Measurements from ENCODE around the gene SLC47A2.
"Not testable (repeated sequence)": the region's sequence is repeated elsewhere in the genome, so short reads cannot be mapped to it uniquely, and the experiment has no call there.

DNA sequence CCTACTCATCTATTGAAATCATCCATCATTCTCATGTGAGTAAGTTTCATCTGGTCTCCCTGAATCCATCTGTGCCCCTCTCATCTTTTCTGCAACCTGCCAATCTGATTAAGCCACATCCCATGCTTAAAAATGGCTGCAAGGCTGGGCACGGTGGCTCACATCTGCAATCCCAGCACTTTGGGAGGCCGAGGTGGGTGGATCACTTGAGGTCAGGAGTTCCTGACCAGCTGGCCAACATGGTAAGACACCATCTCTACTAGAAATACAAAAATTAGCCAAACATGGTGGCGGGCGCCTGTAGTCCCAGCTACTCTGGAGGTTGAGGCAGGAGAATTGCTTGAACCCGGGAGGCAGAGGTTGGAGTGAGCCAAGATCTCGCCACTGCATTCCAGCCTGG lies 47.6 kb upstream of the SLC47A2 start:
- not testable (repeated sequence) for TF ChIP-seq CTCF (IDR thresholded peaks at IDR 0.05); POLR2A (IDR thresholded peaks at IDR 0.05; ENCODE audit: low read depth); EP300 (IDR thresholded peaks at IDR 0.05); POLR2AphosphoS5 (IDR thresholded peaks at IDR 0.05)

Data from esophagus muscularis mucosa (tissue), 4 donors.